HG03280 (cell line): ENCODE data around the gene TRNP1.
"Not testable (repeated sequence)": the region's sequence is repeated elsewhere in the genome, so short reads cannot be mapped to it uniquely, and the experiment has no call there.

Experiments
- ATAC-seq: cut with Tn5 transposase; IDR thresholded peaks from one replicate; pipeline ENCODE4 v1.9.1; 2021; ENCODE audit warnings: mild to moderate bottlenecking, moderate library complexity; ENCODE audit not compliant: unreplicated experiment

Gene TRNP1

GRCh38 chr1:26972390-26972789, 21.1 kb upstream of the TRNP1 start:
- ATAC-seq: no peak

GRCh38 chr1:26972821-26973220, 20.7 kb upstream of the TRNP1 start:
- no peak for ATAC-seq

GRCh38 chr1:26976621-26977510, 16.6 kb upstream of the TRNP1 start:
- ATAC-seq: no peak

GRCh38 chr1:26978901-26979300, 14.6 kb upstream of the TRNP1 start:
- ATAC-seq: no peak

- no peak for ATAC-seq
Observed at GRCh38 chr1:26981146-26981846, 12.2 kb upstream of the TRNP1 start.

GRCh38 chr1:26983863-26984262, 9.6 kb upstream of the TRNP1 start:
- no peak for ATAC-seq

- no peak for ATAC-seq
Observed at GRCh38 chr1:26984291-26984690, 9.2 kb upstream of the TRNP1 start.

- no peak for ATAC-seq
Observed at GRCh38 chr1:26986658-26987057, 6.8 kb upstream of the TRNP1 start.

GRCh38 chr1:26989403-26990109, 3.9 kb upstream of the TRNP1 start:
- ATAC-seq: not testable (repeated sequence)

GRCh38 chr1:26991310-26992116, 2.0 kb upstream of the TRNP1 start:
- no peak for ATAC-seq

- no peak for ATAC-seq
Observed at GRCh38 chr1:26994020-26994786, 711 bp downstream of the TRNP1 start.

- no peak for ATAC-seq
Observed at GRCh38 chr1:26994787-26995517, 1.5 kb downstream of the TRNP1 start.

GRCh38 chr1:26996024-26996423, 2.5 kb downstream of the TRNP1 start:
- no peak for ATAC-seq

- ATAC-seq: no peak
Observed at GRCh38 chr1:26996665-26997064, 3.2 kb downstream of the TRNP1 start.

GRCh38 chr1:26998429-26999300, 5.2 kb downstream of the TRNP1 start:
- no peak for ATAC-seq

GRCh38 chr1:26999440-26999987, 6.0 kb downstream of the TRNP1 start:
- ATAC-seq: no peak

GRCh38 chr1:27000090-27000816, 6.8 kb downstream of the TRNP1 start:
- no peak for ATAC-seq
